Liver (tissue), 3 donors: ENCODE data around the gene ZNF550.

ENCODE experiments used
- FOXA1 ChIP-seq: IDR thresholded peaks from 2 replicates; pipeline ENCODE4 v1.6.1; 2016; ENCODE audit warnings: antibody characterized with exemption
- FOXA2 ChIP-seq: IDR thresholded peaks from 2 replicates; pipeline ENCODE4 v1.6.1; 2016; ENCODE audit warnings: antibody characterized with exemption
- GABPA ChIP-seq, 2 donors: IDR thresholded peaks in 1 of 2; conservative IDR thresholded peaks in 1 of 2; 2 replicates each; pipeline ENCODE4 v1.6.1; 2016; ENCODE audit warnings: antibody characterized with exemption in 2 of 2, mild to moderate bottlenecking in 1 of 2, moderate library complexity in 1 of 2
- JUND ChIP-seq, 2 donors: IDR thresholded peaks; 2 replicates each; pipeline ENCODE4 v1.6.1; 2016; ENCODE audit warnings: antibody characterized with exemption in 2 of 2
- NR2F2 ChIP-seq: IDR thresholded peaks from 2 replicates; pipeline ENCODE4 v1.6.1; 2016; ENCODE audit warnings: antibody characterized with exemption
- RAD21 ChIP-seq, 2 donors: IDR thresholded peaks; 2 replicates each; pipeline ENCODE4 v1.6.1; 2016; ENCODE audit warnings: antibody characterized with exemption in 2 of 2, mild to moderate bottlenecking in 2 of 2
- RXRA ChIP-seq, 2 donors: IDR thresholded peaks; 2 replicates each; pipeline ENCODE4 v1.6.1; 2017 to 2018; ENCODE audit warnings: antibody characterized with exemption in 2 of 2, mild to moderate bottlenecking in 1 of 2
- TAF1 ChIP-seq: conservative IDR thresholded peaks from 2 replicates; pipeline ENCODE4 v1.6.1; 2016; ENCODE audit warnings: antibody characterized with exemption, mild to moderate bottlenecking
- YY1 ChIP-seq: IDR thresholded peaks from 2 replicates; pipeline ENCODE4 v1.6.1; 2016; ENCODE audit warnings: antibody characterized with exemption, mild to moderate bottlenecking
- TF ChIP-seq, protein P1 (sequence below): IDR thresholded peaks from 2 replicates; pipeline ENCODE4 v1.6.1; 2016; ENCODE audit warnings: antibody characterized with exemption, mild to moderate bottlenecking
- TF ChIP-seq, protein P2 (sequence below): fragments of 150-350 bp; IDR thresholded peaks from 2 replicates; pipeline ENCODE4 v1.5.1; 2017; ENCODE audit warnings: improper control_type of control experiment, low read depth, low read length; ENCODE audit not compliant: missing input control
- TF ChIP-seq, protein P3 (sequence below): IDR thresholded peaks from 2 replicates; pipeline ENCODE4 v1.6.1; 2016; ENCODE audit warnings: antibody characterized with exemption
- TF ChIP-seq, protein P4 (sequence below): IDR thresholded peaks from 2 replicates; pipeline ENCODE4 v1.6.1; 2016; ENCODE audit warnings: antibody characterized with exemption
- donor health status: healthy.
- donor health status: healthy.

DNA sequence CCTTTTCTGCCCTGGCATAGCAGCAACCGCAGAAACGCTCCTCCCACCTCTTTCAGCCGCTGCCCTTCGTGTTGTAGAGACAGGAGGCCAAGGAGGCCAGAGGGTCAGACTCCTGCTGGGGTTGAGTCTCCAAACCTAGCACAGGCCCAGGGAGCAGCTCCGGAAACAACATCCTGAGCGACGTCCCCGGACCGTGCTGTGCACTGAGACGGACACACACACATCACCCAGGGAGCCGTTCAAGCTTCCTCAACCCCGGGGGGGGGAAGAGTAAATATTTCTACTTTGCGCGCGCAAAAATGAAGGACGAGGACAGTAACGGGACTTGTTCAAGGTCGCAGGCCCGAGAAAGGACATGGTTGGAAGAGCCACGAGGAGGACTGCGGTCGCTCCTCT is 657 bp downstream of the ZNF550 start:
- TF ChIP-seq, protein P1, sequence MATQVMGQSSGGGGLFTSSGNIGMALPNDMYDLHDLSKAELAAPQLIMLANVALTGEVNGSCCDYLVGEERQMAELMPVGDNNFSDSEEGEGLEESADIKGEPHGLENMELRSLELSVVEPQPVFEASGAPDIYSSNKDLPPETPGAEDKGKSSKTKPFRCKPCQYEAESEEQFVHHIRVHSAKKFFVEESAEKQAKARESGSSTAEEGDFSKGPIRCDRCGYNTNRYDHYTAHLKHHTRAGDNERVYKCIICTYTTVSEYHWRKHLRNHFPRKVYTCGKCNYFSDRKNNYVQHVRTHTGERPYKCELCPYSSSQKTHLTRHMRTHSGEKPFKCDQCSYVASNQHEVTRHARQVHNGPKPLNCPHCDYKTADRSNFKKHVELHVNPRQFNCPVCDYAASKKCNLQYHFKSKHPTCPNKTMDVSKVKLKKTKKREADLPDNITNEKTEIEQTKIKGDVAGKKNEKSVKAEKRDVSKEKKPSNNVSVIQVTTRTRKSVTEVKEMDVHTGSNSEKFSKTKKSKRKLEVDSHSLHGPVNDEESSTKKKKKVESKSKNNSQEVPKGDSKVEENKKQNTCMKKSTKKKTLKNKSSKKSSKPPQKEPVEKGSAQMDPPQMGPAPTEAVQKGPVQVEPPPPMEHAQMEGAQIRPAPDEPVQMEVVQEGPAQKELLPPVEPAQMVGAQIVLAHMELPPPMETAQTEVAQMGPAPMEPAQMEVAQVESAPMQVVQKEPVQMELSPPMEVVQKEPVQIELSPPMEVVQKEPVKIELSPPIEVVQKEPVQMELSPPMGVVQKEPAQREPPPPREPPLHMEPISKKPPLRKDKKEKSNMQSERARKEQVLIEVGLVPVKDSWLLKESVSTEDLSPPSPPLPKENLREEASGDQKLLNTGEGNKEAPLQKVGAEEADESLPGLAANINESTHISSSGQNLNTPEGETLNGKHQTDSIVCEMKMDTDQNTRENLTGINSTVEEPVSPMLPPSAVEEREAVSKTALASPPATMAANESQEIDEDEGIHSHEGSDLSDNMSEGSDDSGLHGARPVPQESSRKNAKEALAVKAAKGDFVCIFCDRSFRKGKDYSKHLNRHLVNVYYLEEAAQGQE: no peak
- TF ChIP-seq, protein P2, sequence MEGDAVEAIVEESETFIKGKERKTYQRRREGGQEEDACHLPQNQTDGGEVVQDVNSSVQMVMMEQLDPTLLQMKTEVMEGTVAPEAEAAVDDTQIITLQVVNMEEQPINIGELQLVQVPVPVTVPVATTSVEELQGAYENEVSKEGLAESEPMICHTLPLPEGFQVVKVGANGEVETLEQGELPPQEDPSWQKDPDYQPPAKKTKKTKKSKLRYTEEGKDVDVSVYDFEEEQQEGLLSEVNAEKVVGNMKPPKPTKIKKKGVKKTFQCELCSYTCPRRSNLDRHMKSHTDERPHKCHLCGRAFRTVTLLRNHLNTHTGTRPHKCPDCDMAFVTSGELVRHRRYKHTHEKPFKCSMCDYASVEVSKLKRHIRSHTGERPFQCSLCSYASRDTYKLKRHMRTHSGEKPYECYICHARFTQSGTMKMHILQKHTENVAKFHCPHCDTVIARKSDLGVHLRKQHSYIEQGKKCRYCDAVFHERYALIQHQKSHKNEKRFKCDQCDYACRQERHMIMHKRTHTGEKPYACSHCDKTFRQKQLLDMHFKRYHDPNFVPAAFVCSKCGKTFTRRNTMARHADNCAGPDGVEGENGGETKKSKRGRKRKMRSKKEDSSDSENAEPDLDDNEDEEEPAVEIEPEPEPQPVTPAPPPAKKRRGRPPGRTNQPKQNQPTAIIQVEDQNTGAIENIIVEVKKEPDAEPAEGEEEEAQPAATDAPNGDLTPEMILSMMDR: no peak
- TF ChIP-seq, protein P3, sequence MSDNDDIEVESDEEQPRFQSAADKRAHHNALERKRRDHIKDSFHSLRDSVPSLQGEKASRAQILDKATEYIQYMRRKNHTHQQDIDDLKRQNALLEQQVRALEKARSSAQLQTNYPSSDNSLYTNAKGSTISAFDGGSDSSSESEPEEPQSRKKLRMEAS: no peak
- no peak for TF ChIP-seq FOXA1
- no peak for TF ChIP-seq RXRA (IDR thresholded peaks at IDR 0.05)
- no peak for TF ChIP-seq RAD21 (IDR thresholded peaks at IDR 0.05)
- no peak for TF ChIP-seq GABPA (IDR thresholded peaks at IDR 0.05 in 1 of 2, conservative IDR thresholded peaks at IDR 0.05 in 1 of 2)
- no peak for TF ChIP-seq FOXA2
- TF ChIP-seq YY1: no peak
- no peak for TF ChIP-seq JUND (IDR thresholded peaks at IDR 0.05)
- no peak for TF ChIP-seq NR2F2
- no peak for TF ChIP-seq TAF1
- TF ChIP-seq, protein P4, sequence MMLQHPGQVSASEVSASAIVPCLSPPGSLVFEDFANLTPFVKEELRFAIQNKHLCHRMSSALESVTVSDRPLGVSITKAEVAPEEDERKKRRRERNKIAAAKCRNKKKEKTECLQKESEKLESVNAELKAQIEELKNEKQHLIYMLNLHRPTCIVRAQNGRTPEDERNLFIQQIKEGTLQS: no peak
